GM15510 (cell line): ENCODE measurements around the gene SIRT6.

Experiments
- POLR2A ChIP-seq: IDR thresholded peaks from 3 replicates; pipeline ENCODE4 v1.6.1; 2011; ENCODE audit warnings: borderline replicate concordance; ENCODE audit not compliant: insufficient read length; ENCODE audit errors: extremely low read depth

SIRT6 gene

DNA sequence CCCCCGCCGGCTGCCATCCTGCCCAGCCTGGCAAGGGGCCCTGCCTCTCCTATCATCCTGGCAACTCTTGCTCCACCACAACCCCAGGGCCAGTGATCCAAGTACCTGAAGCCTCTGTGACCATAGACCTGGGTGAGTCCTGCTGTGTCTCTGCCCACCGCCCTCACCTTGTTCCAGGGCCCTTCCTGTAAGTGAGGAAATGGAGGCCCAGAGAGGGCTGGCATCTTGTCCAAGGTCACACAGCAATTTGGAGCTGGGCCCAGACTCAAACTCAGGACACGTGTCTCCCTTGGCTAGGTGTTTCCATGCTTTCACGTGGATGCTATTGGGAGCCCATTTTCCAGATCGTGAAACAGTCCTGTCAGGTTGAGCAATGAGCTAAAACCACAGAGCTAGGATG lies 25.2 kb downstream of the SIRT6 start:
- TF ChIP-seq POLR2A = no peak

DNA sequence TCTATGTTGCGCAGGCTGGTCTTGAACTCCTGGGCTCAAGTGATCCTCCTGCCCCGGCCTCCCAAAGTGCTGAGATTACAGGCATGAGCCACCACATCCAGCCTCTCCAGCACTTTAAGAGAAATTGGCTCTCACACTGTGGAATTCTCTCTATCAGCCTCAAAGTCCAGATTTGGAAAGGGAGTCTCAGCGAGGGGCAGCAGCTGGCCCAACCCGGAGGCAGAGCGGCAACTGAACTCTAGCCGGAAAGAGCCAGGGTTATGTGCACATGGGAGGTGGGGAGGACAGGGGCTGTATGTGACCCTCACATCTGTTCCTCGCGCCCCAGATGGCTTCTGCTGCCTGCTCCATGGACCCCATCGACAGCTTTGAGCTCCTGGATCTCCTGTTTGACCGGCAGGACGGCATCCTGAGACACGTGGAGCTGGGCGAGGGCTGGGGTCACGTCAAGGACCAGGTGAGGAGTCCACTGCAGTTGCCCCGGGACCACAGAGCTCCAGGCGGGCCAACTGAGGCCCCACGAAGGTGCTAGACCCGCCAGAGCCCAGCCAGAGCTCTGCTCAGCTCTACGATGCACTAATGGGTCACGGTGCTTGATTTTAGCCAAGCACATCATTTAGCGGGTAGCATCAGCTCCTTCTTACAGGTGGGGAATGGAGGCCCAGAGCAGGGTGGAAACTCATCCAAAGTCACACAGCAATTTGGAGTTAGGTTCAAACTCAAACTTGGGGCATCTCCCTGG lies 27.6 kb downstream of the SIRT6 start:
- no peak for TF ChIP-seq POLR2A

DNA sequence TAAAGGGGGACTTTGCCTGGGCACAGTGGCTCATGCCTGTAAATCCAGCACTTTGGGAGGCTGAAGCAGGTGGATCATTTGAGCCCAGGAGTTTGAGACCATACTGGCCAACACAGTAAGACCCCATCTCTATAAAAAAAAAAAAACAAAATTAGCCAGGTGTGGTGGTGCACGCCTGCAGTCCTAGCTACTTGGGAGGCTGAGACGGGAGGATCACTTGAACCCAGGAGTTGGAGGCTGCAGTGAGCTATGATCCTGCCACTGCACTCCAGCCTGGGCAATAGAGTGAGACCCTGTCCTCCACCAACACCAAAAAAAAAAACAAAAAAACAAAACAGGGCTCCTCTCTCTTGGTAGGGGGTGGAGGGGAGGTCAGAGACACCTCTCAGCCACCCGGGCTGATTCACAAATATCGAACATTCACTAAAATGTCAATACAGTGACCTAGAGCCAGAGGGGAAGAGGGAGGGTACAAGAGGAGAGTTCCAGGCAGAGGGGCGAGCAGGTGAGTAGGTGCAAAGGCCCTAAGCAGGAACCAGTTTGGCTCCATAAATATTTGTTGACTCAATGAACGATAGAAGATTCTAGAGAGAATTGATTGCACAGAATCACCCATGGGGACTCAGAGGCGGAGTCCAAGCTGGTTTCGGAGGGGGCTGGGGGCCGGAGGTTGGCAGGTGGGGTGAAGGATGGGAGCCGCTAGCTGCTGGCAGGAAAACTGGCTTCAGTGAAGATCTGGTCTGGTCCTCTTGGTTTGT lies 29.9 kb downstream of the SIRT6 start:
- no peak for TF ChIP-seq POLR2A

DNA sequence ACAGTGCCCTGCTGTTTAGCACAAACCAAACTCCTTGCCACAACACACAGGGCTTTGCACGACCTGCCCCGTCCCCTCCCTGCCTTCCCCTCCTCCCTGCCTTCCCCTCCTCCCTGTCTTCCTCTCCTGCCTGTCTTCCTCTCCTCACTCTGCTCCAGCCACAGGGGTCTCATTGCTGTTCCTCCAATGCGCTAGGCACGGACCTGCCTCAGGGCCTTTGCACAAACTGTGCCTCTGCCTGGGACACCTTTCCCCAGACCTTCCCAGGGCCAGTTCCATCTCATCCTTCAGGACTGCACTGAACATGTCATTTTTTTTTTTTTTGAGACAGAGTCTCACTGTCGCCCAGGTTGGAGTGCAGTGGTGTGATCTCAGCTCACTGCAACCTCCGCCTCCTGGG lies 30.7 kb downstream of the SIRT6 start:
- no peak for TF ChIP-seq POLR2A

DNA sequence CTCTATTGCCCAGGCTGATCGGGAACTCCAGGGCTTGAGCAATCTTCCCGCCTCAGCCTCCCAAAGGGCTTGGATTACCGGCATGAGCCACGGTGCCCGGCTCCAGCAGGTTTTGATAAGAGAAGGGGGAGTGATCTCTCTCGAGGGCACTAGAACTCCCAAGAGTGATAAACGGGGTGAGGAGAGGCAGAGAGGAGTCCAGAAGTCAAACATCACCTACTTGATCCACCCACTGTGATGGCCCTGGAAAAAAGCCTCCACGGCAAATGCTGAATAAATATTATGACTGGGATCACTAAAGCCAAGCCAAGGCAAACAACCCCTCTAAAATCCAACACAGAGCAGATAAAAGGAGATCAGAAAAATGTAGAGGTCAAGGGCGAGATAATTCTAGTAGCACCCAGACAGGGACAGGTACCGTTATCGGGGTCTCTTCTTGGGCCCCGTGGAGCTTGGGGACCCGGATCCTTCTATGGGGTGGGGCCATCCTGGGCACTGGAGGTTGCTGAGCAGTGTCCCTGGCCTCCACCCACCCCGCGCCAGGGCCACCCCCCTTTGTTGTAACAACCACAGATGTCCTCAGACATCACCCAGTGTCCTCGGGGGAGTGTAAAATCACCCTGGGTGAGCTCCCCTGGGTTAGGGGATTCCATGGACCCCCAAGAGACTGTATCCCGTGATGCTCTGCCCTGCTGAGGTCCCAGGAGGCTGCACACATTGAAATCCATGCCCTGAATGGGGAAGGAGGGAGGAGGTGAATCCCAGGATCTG lies 32.7 kb downstream of the SIRT6 start:
- no peak for TF ChIP-seq POLR2A

DNA sequence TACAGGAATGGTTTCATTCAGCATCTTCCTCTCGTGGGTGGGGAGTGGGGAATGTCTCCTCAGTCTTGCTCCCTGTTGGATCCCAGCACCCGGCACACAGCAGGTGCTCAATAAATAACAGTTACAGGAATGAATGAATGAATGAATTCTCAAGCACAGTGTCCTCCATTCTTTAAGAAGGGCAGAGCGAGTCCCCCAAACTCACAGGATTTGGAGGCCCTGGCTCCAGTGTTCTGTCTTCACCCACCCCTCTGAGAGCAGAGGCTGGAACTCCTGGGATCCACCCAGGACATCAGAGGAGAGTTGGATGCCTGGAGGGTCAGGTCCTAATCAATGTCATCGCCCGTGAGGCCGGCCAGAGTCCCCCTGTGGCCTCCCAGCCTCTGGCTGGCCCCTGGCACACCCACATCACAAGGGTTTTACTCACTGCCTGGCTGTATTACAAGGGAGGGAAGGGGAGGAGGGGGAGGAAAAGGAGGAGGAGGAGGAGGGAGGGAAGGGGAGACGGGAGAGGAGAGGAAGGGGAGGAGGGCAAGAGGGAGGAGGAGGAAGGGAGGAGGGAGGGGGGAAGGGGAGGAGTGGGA lies 37.6 kb downstream of the SIRT6 start:
- no peak for TF ChIP-seq POLR2A

DNA sequence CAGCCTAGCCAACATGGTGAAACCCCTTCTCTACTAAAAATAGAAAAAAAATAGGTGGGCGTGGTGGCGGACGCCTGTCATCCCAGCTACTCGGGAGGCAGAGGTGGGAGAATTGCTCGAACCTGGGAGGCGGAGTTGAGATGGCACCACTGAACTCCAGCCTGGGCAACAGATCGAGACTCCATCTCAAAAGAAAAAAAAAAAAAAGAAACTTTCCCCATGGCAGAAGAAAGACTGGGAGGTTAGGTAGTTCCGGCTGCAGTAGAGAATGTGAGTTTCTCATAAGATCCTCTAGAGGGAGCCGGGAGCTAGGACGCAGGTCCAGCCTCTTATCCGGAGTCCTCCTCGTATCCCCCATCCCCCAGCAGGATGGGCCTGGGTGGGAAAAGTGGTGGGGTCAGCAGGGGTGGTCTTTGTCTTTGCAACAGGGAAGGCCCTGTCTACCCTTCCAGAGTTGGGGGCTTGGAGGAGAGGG lies 42.1 kb downstream of the SIRT6 start:
- TF ChIP-seq POLR2A = no peak

DNA sequence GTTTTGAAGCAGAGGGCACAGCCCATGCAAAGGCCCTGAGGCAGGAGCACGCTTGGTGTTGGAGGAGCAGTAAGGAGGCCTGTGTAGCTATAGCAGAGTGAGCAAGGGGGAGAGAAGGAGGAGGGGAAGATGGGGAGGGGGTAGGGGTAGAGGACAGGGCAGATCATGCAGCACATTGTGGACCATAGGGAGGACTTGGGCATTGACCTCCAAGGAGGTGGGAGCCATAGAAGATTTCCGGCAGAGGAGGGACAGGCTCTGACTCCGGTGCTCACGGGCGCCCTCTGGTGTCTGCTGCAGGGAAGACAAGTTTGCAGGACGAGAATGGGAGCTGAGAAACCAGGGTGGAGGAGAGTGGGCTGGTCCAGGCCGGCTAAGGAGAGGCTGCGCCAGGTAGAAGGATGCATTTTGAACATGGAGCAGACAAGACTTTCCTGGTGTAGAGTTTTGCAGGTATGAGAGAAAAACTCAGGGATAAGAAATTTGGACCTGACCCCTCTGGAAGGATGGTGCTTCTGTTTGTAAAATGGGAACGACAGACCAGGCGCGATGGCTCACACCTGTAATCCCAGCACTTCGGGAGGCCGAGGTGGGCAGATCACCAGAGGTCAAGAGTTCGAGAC lies 42.6 kb downstream of the SIRT6 start:
- TF ChIP-seq POLR2A = no peak

DNA sequence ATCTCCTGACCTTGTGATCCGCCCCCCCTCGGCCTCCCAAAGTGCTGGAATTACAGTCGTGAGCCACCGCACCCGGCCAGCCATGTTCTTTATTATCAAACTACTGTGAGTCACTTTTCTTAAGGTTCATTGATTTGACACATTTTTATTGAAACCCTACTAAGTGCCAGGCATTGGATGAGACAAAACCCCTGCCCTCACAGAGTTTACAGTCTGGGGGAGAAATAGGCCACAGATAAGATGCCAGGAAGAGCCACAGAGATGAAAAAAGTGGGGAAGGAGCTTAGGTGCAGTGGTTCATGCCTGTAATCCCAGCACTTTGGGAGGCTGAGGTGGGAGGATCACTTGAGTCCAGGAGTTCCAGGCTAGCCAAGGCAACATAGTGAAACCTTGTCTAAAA lies 43.9 kb downstream of the SIRT6 start:
- no peak for TF ChIP-seq POLR2A

DNA sequence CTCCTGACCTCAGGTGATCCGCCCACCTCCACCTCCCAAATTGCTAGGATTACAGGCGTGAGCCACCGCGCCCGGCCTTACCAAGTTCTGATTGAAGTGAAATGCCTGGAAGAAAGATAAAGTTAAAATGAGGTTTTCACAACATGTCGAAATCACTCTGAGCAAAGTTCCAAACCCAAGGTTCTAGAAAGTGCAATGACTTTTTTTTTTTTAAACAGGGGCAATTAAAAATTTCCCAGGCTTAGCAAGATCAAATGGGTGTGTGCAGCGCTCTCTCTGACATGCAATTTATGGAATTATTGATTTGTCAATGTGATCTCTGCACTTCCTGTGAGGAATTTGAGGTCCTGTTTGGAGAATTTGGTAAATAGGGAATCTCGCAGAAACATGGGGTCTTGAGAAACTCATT lies 45.7 kb downstream of the SIRT6 start:
- TF ChIP-seq POLR2A = no peak

DNA sequence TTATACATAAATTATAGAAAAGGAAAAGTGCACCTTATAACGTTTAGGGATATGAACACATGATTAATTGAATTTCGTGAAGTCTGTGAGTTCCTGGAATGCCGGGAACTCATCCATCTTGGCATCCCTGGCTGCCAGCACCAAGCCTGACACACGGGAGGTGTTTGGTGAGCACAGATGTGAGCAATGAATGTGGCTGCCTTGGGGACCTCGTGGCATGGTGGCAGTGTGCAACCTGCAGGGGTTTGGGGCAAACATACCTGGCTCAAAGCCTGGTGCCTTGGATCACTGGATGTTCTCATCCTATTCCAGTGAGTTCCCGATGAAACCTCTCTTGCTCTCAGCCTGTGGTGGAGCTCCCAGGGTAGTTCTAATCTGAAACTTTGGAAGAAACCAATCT lies 48.0 kb downstream of the SIRT6 start:
- TF ChIP-seq POLR2A = no peak

DNA sequence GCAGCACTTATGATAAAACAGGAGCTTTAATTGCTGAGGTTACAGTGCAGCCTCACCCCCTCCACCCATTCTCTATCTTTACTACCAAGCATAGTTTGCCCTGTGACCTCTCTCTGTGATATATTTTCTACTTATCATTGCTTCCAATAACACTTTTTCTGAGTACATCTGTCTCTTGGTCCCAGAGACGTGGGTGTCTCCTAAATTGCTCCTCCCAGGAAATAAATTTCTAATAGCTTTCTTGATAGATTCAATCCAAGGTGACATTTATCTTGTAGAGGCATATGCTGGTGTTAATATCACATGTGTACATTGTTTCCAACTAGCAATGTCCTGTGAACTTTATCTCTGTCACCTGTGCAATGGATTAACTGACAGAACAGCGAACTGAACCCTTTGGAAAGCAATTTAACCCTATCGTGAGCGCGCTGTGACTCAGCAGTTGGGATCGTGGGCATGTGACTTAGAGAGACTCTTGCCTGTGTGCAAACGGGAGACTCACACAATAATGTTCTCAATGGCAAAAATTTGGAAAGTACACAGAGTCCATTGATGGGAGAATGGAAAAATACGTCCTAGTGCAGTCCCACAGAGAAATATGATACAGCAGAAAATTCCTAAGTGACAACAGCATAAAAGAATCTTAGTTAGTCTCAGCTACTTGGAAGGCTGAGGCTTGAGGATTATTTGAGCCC lies 51.5 kb downstream of the SIRT6 start:
- no peak for TF ChIP-seq POLR2A

DNA sequence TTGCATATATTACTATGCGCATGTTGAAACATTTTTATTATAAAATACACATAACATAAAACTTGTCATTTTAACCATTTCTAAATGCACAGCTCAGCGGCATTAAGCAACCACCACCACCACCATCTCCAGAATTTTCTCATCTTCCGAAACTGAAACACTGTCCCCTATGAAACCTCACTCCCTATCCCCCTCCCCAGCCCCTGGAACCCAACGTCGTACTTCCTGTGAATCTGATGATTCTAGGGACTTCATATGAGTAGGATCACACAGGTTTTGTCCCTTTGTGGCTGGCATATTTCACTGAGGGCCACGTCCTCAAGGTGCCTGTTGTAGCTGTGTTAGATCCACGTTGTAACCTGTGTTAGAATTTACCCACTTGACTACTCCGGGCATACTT lies 57.7 kb downstream of the SIRT6 start:
- TF ChIP-seq POLR2A = no peak
